Endothelial cell of umbilical vein (primary cell): ENCODE results near the gene CHAC1. TPM values are rescaled to one million over a fixed set of nuclear protein-coding genes. Genes with fewer than 3 reads are reported as not detected.

Source experiments
- BruUV-seq: library from RNA; stranded (reverse); fragments of 400-500 nt; replicated peaks from 2 replicates; lab custom pipeline; 2021; lab: Mats Ljungman, UMichigan
- CTCF ChIA-PET: fragments of 300-600, 350-600 bp; sonication (Branson Sonifier 250); formaldehyde crosslinking; loops from one replicate; lab custom pipeline; 2021; ENCODE audit warnings: antibody characterized with exemption, inconsistent platforms; lab: Charles Lee
- POLR2A ChIA-PET: fragments of 300-600, 350-600 bp; sonication (Branson Sonifier 250); formaldehyde crosslinking; loops from one replicate; lab custom pipeline; 2021; ENCODE audit warnings: antibody characterized with exemption, inconsistent platforms; lab: Charles Lee
- DNase-seq: peaks from one replicate; pipeline ENCODE4 v3.0.0-alpha.2; 2011; ENCODE audit warnings: low read depth, low spot score
- FAIRE-seq: peaks from 2 replicates; lab custom pipeline; 2011; peaks lifted over from hg19 to GRCh38; lab: Jason Lieb, UNC
- H2AFZ ChIP-seq: 2 replicates; pipeline ENCODE4 v1.6.0; 2012; ENCODE audit warnings: low read depth, low read length, control low read depth, inconsistent platforms
- H3K27ac ChIP-seq: 2 replicates; pipeline ENCODE4 v1.5.1; 2011; ENCODE audit warnings: low read depth, mild to moderate bottlenecking, control low read depth, low read length, moderate library complexity; ENCODE audit not compliant: insufficient read depth
- H3K27me3 ChIP-seq, 2 experiments: 2 replicates each; pipeline versions ENCODE4 v1.6.0 to v1.6.1; 2011; ENCODE audit warnings: low read length in 2 of 2, mixed read lengths in 1 of 2; ENCODE audit not compliant: control insufficient read depth in 2 of 2, insufficient read depth in 2 of 2
- H3K36me3 ChIP-seq, 2 experiments: 2 replicates in 1 of 2; 3 replicates in 1 of 2; pipeline ENCODE4 v1.5.1; 2011; ENCODE audit warnings: low read length in 2 of 2, mild to moderate bottlenecking in 1 of 2, moderate library complexity in 1 of 2; ENCODE audit not compliant: control insufficient read depth in 2 of 2, insufficient read depth in 2 of 2; ENCODE audit errors: extremely low read depth in 1 of 2
- H3K4me1 ChIP-seq: 3 replicates; pipeline ENCODE4 v1.5.1; 2011; ENCODE audit warnings: mild to moderate bottlenecking, low read length; ENCODE audit not compliant: control insufficient read depth, insufficient read depth; ENCODE audit errors: extremely low read depth
- H3K4me2 ChIP-seq: 2 replicates; pipeline ENCODE4 v1.6.1; 2011; ENCODE audit warnings: low read length, control low read depth, mixed read lengths; ENCODE audit not compliant: insufficient read depth
- H3K4me3 ChIP-seq, 3 experiments: fragments of 200-600 bp in 1 of 3; sonication (generic), shearing (Covaris generic) in 1 of 3; replicated peaks in 1 of 3; 2 replicates each; pipeline ENCODE4 v1.5.1; 2011 to 2016; ENCODE audit warnings: control low read depth in 3 of 3, low read length in 3 of 3, mild to moderate bottlenecking in 2 of 3, inconsistent platforms in 1 of 3, low read depth in 1 of 3, moderate library complexity in 1 of 3; ENCODE audit not compliant: insufficient read depth in 1 of 3
- H3K79me2 ChIP-seq: 2 replicates; pipeline ENCODE4 v1.6.0; 2012; ENCODE audit warnings: low read length, inconsistent platforms; ENCODE audit not compliant: control insufficient read depth, insufficient read depth
- H3K9ac ChIP-seq: replicated peaks from 2 replicates; pipeline ENCODE3; 2011; ENCODE audit warnings: low read length, control low read depth; ENCODE audit not compliant: insufficient read depth; ENCODE audit errors: extremely low read depth
- H3K9me1 ChIP-seq: replicated peaks from 3 replicates; pipeline ENCODE4 v1.6.0; 2011; ENCODE audit warnings: mild to moderate bottlenecking, low read length; ENCODE audit not compliant: control insufficient read depth, insufficient read depth; ENCODE audit errors: extremely low read depth
- H3K9me3 ChIP-seq: replicated peaks from 2 replicates; pipeline ENCODE4 v1.5.1; 2012; ENCODE audit warnings: low read length, inconsistent platforms; ENCODE audit not compliant: control insufficient read depth, insufficient read depth
- H4K20me1 ChIP-seq: replicated peaks from 2 replicates; pipeline ENCODE3; 2011; ENCODE audit warnings: mild to moderate bottlenecking, low read length; ENCODE audit not compliant: control insufficient read depth, insufficient read depth; ENCODE audit errors: extremely low read depth
- EZH2 ChIP-seq: IDR thresholded peaks from 2 replicates; pipeline ENCODE4 v1.6.1; 2012; ENCODE audit warnings: borderline replicate concordance, low read depth, mild to moderate bottlenecking, moderate library complexity, low read length, inconsistent platforms; ENCODE audit not compliant: severe bottlenecking
- FOS ChIP-seq: IDR thresholded peaks from 2 replicates; pipeline ENCODE4 v1.6.1; 2011; ENCODE audit warnings: mild to moderate bottlenecking, low read length, moderate library complexity, borderline replicate concordance; ENCODE audit not compliant: insufficient read depth
- GATA2 ChIP-seq: IDR thresholded peaks from 2 replicates; pipeline ENCODE4 v1.7.0; 2011; ENCODE audit warnings: low read depth, mild to moderate bottlenecking, moderate library complexity, mixed read lengths, low read length; ENCODE audit not compliant: insufficient read length, insufficient read depth
- JUN ChIP-seq: IDR thresholded peaks from 2 replicates; pipeline ENCODE4 v1.6.1; 2011; ENCODE audit warnings: borderline replicate concordance, low read depth; ENCODE audit not compliant: insufficient read length, insufficient read depth
- MYC ChIP-seq: IDR thresholded peaks from one replicate; pipeline ENCODE4 v1.6.1; 2011; ENCODE audit warnings: mild to moderate bottlenecking, low read depth, low read length
- POLR2A ChIP-seq: IDR thresholded peaks from 2 replicates; pipeline ENCODE4 v1.6.1; 2012; ENCODE audit warnings: low read depth, mild to moderate bottlenecking, control low read depth, low read length
- POLR2AphosphoS5 ChIP-seq: IDR thresholded peaks from 2 replicates; pipeline ENCODE4 v1.6.1; 2012; ENCODE audit warnings: low read depth, mild to moderate bottlenecking, control low read depth, low read length, moderate library complexity; ENCODE audit not compliant: insufficient read depth
- dilution Hi-C: fragments of 300-500 bp; cut with MboI; formaldehyde crosslinking; loops from one replicate; pipeline ENCODE4 v1.15.0; 2019; ENCODE audit warnings: low sequenced_read_pairs; ENCODE audit not compliant: extremely low pct_ligation_motif_present
- intact Hi-C: fragments of 100-400 bp; cut with micrococcal nuclease; formaldehyde crosslinking; loops from one replicate; pipeline ENCODE4 v1.10.0; 2022
- polyA plus RNA-seq, 4 experiments: library from polyadenylated mRNA; depleted of rRNA in 3 of 4; stranded (reverse) in 3 of 4; unstranded in 1 of 4; fragments of >200 nt; gene quantifications; 2 replicates each; pipeline versions ENCODE4 v1.2.1 to v1.2.3, GENCODE V29; 2011 to 2012; ENCODE audit warnings: missing spikeins in 1 of 4
- total RNA-seq: library from RNA; stranded (reverse); gene quantifications from 2 replicates; pipeline ENCODE4 v1.2.3, GENCODE V29; 2021
- TF ChIP-seq, protein P1 (sequence below), 2 donors: IDR thresholded peaks; 1 replicate in 1 of 2; 2 replicates in 1 of 2; pipeline ENCODE4 v1.5.1; 2011; ENCODE audit warnings: low read length in 2 of 2, mild to moderate bottlenecking in 2 of 2, moderate library complexity in 2 of 2, control low read depth in 1 of 2, inconsistent platforms in 1 of 2, low read depth in 1 of 2; ENCODE audit not compliant: insufficient read depth in 1 of 2; ENCODE audit errors: extremely low read depth in 1 of 2
- TF ChIP-seq, protein P2 (sequence below): IDR thresholded peaks from 2 replicates; pipeline ENCODE4 v1.6.1; 2011; ENCODE audit not compliant: insufficient read depth, insufficient read length

CHAC1 gene
- total and polyA plus RNA-seq, 2 donors (not counting 3 experiments of a cell fraction or from before 2014, with no cell fraction given) = 4.6 to 25.7 TPM

DNA sequence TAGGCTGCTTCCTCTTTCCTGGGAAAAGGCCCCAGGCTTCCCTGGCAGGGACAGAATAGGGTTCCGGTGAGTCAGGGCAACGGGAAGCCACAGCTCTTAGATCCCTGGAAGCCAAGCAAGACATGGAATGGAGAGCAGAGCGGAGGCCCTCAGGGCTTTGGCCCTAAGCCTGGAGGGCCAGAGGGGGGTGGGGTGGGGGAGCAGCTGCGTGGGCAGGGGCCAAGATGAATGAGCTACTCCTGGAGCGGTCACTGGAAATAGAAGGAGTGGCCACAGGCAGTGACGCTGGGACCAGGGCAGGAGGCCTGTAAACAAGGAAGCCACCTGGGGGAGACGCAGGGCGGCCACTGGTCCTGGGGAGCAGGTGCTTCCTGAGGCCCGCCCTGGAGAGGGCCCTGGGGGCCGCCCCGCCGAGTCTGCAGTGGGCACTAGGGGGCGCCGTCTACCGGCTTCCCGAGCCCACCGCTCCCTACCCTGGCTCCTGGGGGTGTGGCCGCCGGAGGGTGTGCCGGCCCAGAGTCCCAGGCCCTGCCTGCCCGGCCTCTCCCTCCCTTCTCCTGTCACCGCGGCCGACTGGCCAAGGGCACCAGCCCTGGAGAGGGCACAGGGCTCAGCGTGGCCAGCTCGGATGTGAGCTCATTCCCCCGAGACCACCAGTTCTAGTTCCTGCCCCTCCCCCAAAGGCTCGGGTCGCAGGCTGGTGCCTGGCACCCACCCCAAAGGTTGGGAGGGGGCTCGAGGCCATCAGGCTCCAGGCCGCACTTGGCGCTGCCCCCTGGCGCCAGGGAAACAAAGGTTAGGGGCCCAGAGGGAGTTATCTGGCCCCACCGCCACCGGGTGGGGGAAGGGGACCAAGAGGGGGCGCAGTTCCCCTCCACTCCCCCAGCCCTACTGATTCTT is 46.9 kb upstream of the CHAC1 start:
- Histone ChIP-seq H3K9me1 (no peaks in the 10 kb centered on the region), H3K4me1 (peaks cover 30% of the 10 kb centered on the region), H3K79me2 (no peaks in the 10 kb centered on the region), H3K9me3 (no peaks in the 10 kb centered on the region), H3K4me2 (peak overlapping the region; percentile 60), H3K4me3 (peak overlapping the region in 2 of 3 experiments; percentile 9 to 13), H3K9ac (peak overlapping the region; percentile 59), H3K27me3 (no peaks in the 10 kb centered on the region), H3K27ac (peak overlapping the region; percentile 88), H2AFZ (peak overlapping the region; percentile 2), H4K20me1 (no peaks in the 10 kb centered on the region), H3K36me3 (peaks cover 2 to 15% of the 10 kb centered on the region in 2 experiments)
- BruUV-seq = TSS peak; percentile 50
- TF ChIP-seq, protein P1, sequence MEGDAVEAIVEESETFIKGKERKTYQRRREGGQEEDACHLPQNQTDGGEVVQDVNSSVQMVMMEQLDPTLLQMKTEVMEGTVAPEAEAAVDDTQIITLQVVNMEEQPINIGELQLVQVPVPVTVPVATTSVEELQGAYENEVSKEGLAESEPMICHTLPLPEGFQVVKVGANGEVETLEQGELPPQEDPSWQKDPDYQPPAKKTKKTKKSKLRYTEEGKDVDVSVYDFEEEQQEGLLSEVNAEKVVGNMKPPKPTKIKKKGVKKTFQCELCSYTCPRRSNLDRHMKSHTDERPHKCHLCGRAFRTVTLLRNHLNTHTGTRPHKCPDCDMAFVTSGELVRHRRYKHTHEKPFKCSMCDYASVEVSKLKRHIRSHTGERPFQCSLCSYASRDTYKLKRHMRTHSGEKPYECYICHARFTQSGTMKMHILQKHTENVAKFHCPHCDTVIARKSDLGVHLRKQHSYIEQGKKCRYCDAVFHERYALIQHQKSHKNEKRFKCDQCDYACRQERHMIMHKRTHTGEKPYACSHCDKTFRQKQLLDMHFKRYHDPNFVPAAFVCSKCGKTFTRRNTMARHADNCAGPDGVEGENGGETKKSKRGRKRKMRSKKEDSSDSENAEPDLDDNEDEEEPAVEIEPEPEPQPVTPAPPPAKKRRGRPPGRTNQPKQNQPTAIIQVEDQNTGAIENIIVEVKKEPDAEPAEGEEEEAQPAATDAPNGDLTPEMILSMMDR (IDR thresholded peaks at IDR 0.05; ENCODE audit: extremely low read depth in 1 of 2, insufficient read depth in 1 of 2, low read depth in 1 of 2, low read length in 2 of 2) = peak; percentile 89 to 99
- no peak for TF ChIP-seq GATA2
- no peak for TF ChIP-seq MYC
- peak; percentile 73 for TF ChIP-seq FOS
- TF ChIP-seq POLR2A = peak; percentile 67
- TF ChIP-seq POLR2AphosphoS5 = peak; percentile 98
- peak; percentile 64 for TF ChIP-seq JUN
- TF ChIP-seq, protein P2, sequence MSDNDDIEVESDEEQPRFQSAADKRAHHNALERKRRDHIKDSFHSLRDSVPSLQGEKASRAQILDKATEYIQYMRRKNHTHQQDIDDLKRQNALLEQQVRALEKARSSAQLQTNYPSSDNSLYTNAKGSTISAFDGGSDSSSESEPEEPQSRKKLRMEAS = peak; percentile 2
- TF ChIP-seq EZH2 = no peak
- peak; percentile 99 for FAIRE-seq
- POLR2A ChIA-PET = interaction anchor here (0.6 to 4.3 kb wide), 12 partner anchors 9 to 638 kb away, joined by 3 to 79 read pairs (median 4); partner anchors contain the start of genes CHAC1, DLL4, INO80 and RPAP1
- DNase-seq = peak; percentile 98
- CTCF ChIA-PET = interaction anchor here (0.6 to 11.3 kb wide), 28 partner anchors 9 to 426 kb away, joined by 3 to 405 read pairs (median 4); partner anchors contain the start of genes CHAC1, DLL4, INO80 and NUSAP1
- dilution Hi-C loops = loop anchor here (10.0 kb wide), 1 partner anchor 108 kb away; no protein-coding TSS in a partner anchor
- intact Hi-C loops = loop anchor here (1.0 to 2.0 kb wide), 10 partner anchors 12 to 426 kb away; partner anchors contain the start of genes CHAC1, CHP1, DLL4 and INO80
